Stomach (tissue), 9 donors: ENCODE measurements around the gene GTPBP10. TPM values are rescaled to one million over a fixed set of nuclear protein-coding genes. Genes with fewer than 3 reads are reported as not detected.

Source experiments
- DNase-seq, 2 donors: peaks; one replicate each; pipeline versions ENCODE4 v3.0.0 to v3.0.0-alpha.2; 2013 to 2019
- H3K27ac ChIP-seq, 5 donors: fragments of 200-600 bp in 4 of 5; sonication (generic) in 4 of 5; one replicate each; pipeline ENCODE4 v1.5.1; 2013 to 2019; ENCODE audit warnings: mild to moderate bottlenecking in 1 of 5, moderate library complexity in 1 of 5
- H3K27me3 ChIP-seq, 3 donors: fragments of 200-600 bp; sonication (generic); one replicate each; pipeline ENCODE4 v1.5.1; 2017 to 2019; ENCODE audit warnings: mixed run types in 1 of 3
- H3K36me3 ChIP-seq, 4 donors: fragments of 200-600 bp; sonication (generic); 1 replicate in 3 of 4; 2 replicates in 1 of 4; pipeline ENCODE4 v1.5.1; 2016 to 2019
- H3K4me1 ChIP-seq, 4 donors: fragments of 200-600 bp; sonication (generic); one replicate each; pipeline ENCODE4 v1.5.1; 2016 to 2019
- H3K4me3 ChIP-seq, 4 donors: fragments of 200-600 bp; sonication (generic) in 3 of 4; one replicate each; pipeline ENCODE4 v1.5.1; 2016 to 2019; ENCODE audit warnings: mild to moderate bottlenecking in 1 of 4
- H3K9me3 ChIP-seq, 4 donors: fragments of 200-600 bp; sonication (generic); one replicate each; pipeline ENCODE4 v1.5.1; 2016 to 2019
- EP300 ChIP-seq: sonication (generic); formaldehyde crosslinking; IDR thresholded peaks from one replicate; pipeline ENCODE4 v1.6.1; 2017; ENCODE audit warnings: antibody characterized with exemption
- POLR2A ChIP-seq, 4 donors: fragments of 450-650 bp; IDR thresholded peaks; one replicate each; pipeline ENCODE4 v1.6.1; 2016; ENCODE audit warnings: antibody characterized with exemption in 4 of 4, control low read depth in 2 of 4, mild to moderate bottlenecking in 1 of 4, moderate library complexity in 1 of 4
- POLR2AphosphoS5 ChIP-seq, 3 donors: sonication (generic); formaldehyde crosslinking; IDR thresholded peaks; one replicate each; pipeline ENCODE4 v1.6.1; 2016; ENCODE audit warnings: antibody characterized with exemption in 3 of 3
- WGBS, 5 donors: extraction: QIAGEN DNeasy Blood & Tissue Kit in 3 of 5; methylation state at CpG; one replicate each; pipeline versions ENCODE4 v1.1.5 to v1.1.7; 2013 to 2018; 5-methylcytosine and 5-hydroxymethylcytosine counted together
- intact Hi-C: fragments of 100-400 bp; cut with DNase I; formaldehyde crosslinking; loops from one replicate; pipeline ENCODE4 v1.15.1; 2023; ENCODE audit warnings: low total_unique reads
- polyA plus RNA-seq, 3 donors: library from polyadenylated mRNA; stranded (reverse); fragments of 200-250 nt; gene quantifications; one replicate each; pipeline ENCODE4 v1.2.3, GENCODE V29; 2013
- total RNA-seq, 5 donors: library from RNA; depleted of rRNA; stranded (reverse); fragments of >200 nt; gene quantifications; one replicate each; pipeline versions ENCODE4 v1.1.0 to v1.2.3, GENCODE V29; 2014 to 2016
- TF ChIP-seq, protein P1 (sequence below), 7 experiments: fragments of 450-650 bp in 4 of 7; fragments of 200-600 bp in 3 of 7; sonication (generic) in 3 of 7; IDR thresholded peaks; one replicate each; pipeline ENCODE4 v1.5.1; 2016 to 2019; ENCODE audit warnings: antibody characterized with exemption in 7 of 7, control low read depth in 2 of 7, mild to moderate bottlenecking in 1 of 7
- donor health status: healthy with polysubstance abuse.
- donor health status: Bipolar disorder and iron deficiency.
- donor health status: healthy.

GTPBP10 gene
- total and polyA plus RNA-seq, 8 donors: 0.58 to 73.0 (median 9.1) TPM

DNA sequence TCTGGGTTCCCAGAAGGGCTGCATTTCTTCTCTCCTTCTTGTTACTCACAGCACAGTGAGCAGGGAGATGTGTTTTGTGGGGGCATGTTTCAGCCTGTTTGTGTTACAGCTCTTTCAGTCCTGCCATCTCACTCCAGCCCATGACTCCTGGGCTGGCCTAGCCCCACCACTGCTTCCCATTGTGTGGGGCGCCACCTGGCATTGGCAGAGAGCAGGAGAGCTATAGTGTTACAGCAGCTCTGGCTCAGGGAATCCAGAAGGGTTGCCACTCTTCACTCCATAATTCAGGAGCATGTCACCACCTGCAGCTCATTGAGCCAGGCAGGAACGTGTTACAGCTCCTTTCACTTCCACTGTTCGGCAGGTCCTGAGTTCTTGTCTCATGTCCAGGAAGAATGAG lies 86.7 kb downstream of the GTPBP10 start:
- 77 to 100% (median 91%) methylated on average over 2 to 3 of the region's 3 CpGs for WGBS, 5 donors
- TF ChIP-seq EP300 (no peak), POLR2AphosphoS5 (IDR thresholded peaks at IDR 0.05) (no peak), POLR2A (IDR thresholded peaks at IDR 0.05) (no peak)
- TF ChIP-seq, protein P1, sequence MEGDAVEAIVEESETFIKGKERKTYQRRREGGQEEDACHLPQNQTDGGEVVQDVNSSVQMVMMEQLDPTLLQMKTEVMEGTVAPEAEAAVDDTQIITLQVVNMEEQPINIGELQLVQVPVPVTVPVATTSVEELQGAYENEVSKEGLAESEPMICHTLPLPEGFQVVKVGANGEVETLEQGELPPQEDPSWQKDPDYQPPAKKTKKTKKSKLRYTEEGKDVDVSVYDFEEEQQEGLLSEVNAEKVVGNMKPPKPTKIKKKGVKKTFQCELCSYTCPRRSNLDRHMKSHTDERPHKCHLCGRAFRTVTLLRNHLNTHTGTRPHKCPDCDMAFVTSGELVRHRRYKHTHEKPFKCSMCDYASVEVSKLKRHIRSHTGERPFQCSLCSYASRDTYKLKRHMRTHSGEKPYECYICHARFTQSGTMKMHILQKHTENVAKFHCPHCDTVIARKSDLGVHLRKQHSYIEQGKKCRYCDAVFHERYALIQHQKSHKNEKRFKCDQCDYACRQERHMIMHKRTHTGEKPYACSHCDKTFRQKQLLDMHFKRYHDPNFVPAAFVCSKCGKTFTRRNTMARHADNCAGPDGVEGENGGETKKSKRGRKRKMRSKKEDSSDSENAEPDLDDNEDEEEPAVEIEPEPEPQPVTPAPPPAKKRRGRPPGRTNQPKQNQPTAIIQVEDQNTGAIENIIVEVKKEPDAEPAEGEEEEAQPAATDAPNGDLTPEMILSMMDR (IDR thresholded peaks at IDR 0.05): no peak
- no peaks in the 10 kb centered on the region for H3K36me3 ChIP-seq
- no peaks in the 10 kb centered on the region for H3K27me3 ChIP-seq
- no peak overlapping the region for H3K27ac ChIP-seq
- no peaks in the 10 kb centered on the region for H3K4me1 ChIP-seq
- no peak for DNase-seq
- peaks cover 3 to 22% (median 13%) of the 10 kb centered on the region in 4 donors for H3K9me3 ChIP-seq
- H3K4me3 ChIP-seq: no peak overlapping the region
- intact Hi-C loops: loop anchor here (10.0 kb wide), 1 partner anchor 268 kb away; no protein-coding TSS in a partner anchor

Other genes starting within 250 kb of the GTPBP10 start
- gene STEAP1, start 192.2 kb upstream of the GTPBP10 start, total RNA-seq: 1 to 10 TPM in 4 of 5 donors, not detected in 1; 1.8 to 8.8 (median 3.9) TPM
- gene STEAP1, start 192.2 kb upstream of the GTPBP10 start, polyA plus RNA-seq: 1 to 10 TPM; 2.0 to 9.2 (median 5.2) TPM
- gene STEAP2, start 135.0 kb upstream of the GTPBP10 start, total RNA-seq: 10 to 100 TPM in 3 of 5 donors, 1 to 10 TPM in 2; 7.8 to 52.7 (median 17.5) TPM
- 1 to 10 TPM in 2 of 3 donors, under 1 TPM in 1; 0.92 to 9.2 (median 2.0) TPM for gene STEAP2, start 135.0 kb upstream of the GTPBP10 start, polyA plus RNA-seq
- 10 to 100 TPM in 3 of 5 donors, 1 to 10 TPM in 1, under 1 TPM in 1; 0.87 to 22.0 (median 14.3) TPM for gene CFAP69, start 101.5 kb upstream of the GTPBP10 start, total RNA-seq
- gene CFAP69, start 101.5 kb upstream of the GTPBP10 start, polyA plus RNA-seq: 1 to 10 TPM; 2.2 to 6.0 (median 5.1) TPM
- not detected for gene FAM237B, start 25.4 kb upstream of the GTPBP10 start, total RNA-seq
- gene FAM237B, start 25.4 kb upstream of the GTPBP10 start, polyA plus RNA-seq: not detected
- gene CLDN12, start 56.7 kb downstream of the GTPBP10 start, total RNA-seq: 10 to 100 TPM in 3 of 5 donors, 1 to 10 TPM in 2; 8.1 to 26.6 (median 24.3) TPM
- gene CLDN12, start 56.7 kb downstream of the GTPBP10 start, polyA plus RNA-seq: 10 to 100 TPM in 2 of 3 donors, 1 to 10 TPM in 1; 6.1 to 13.8 (median 12.8) TPM
- gene PTTG1IP2, start 122.9 kb downstream of the GTPBP10 start, total RNA-seq: not detected
- gene PTTG1IP2, start 122.9 kb downstream of the GTPBP10 start, polyA plus RNA-seq: not detected
- 10 to 100 TPM in 4 of 5 donors, under 1 TPM in 1; 0.58 to 43.9 (median 12.8) TPM for gene CDK14, start 249.6 kb downstream of the GTPBP10 start, total RNA-seq
- gene CDK14, start 249.6 kb downstream of the GTPBP10 start, polyA plus RNA-seq: 10 to 100 TPM in 1 of 3 donors, 1 to 10 TPM in 2; 3.0 to 14.2 (median 8.3) TPM